Glutamatergic neuron (in vitro differentiated cells): ENCODE results near the gene SMC6. TPM values are rescaled to one million over a fixed set of nuclear protein-coding genes. Genes with fewer than 3 reads are reported as not detected.

ENCODE experiments used
- DNase-seq: peaks from one replicate; pipeline ENCODE4 v3.0.0; 2022
- H3K27ac Mint-ChIP-seq: one replicate; pipeline ENCODE4 v1.8.0; 2020; ENCODE audit warnings: mild to moderate bottlenecking, mixed read lengths, inconsistent platforms; ENCODE audit not compliant: unreplicated experiment
- H3K27me3 Mint-ChIP-seq: one replicate; pipeline ENCODE4 v1.8.0; 2020; ENCODE audit warnings: mild to moderate bottlenecking, moderate library complexity, mixed read lengths, inconsistent platforms; ENCODE audit not compliant: unreplicated experiment
- H3K36me3 Mint-ChIP-seq: one replicate; pipeline ENCODE4 v1.8.0; 2020; ENCODE audit warnings: mild to moderate bottlenecking, mixed read lengths, inconsistent platforms; ENCODE audit not compliant: unreplicated experiment
- H3K4me1 Mint-ChIP-seq: one replicate; pipeline ENCODE4 v1.8.0; 2020; ENCODE audit warnings: mild to moderate bottlenecking, low read depth, mixed read lengths, inconsistent platforms; ENCODE audit not compliant: unreplicated experiment
- H3K4me3 Mint-ChIP-seq: one replicate; pipeline ENCODE4 v1.8.0; 2020; ENCODE audit warnings: mild to moderate bottlenecking, mixed read lengths, inconsistent platforms; ENCODE audit not compliant: unreplicated experiment
- H3K9me3 Mint-ChIP-seq: one replicate; pipeline ENCODE4 v1.8.0; 2020; ENCODE audit warnings: mild to moderate bottlenecking, moderate library complexity, mixed read lengths, inconsistent platforms; ENCODE audit not compliant: unreplicated experiment
- total RNA-seq: library from RNA; stranded (reverse); fragmentation: NEBNext Ultra II Directional; extraction: Animal tissue kit (Norgen Biotek cat#: 25700); gene quantifications from one replicate; pipeline ENCODE4 v1.2.1, GENCODE V29; 2021; ENCODE audit not compliant: unreplicated experiment
- TF ChIP-seq, protein P1 (sequence below): fragments of 200-600 bp; sonication (generic); IDR thresholded peaks from one replicate; pipeline ENCODE4 v1.5.0; 2021; ENCODE audit not compliant: partially characterized antibody, unreplicated experiment

Gene SMC6
- total RNA-seq, 1 donor from 2014 or later: 61.4 TPM

DNA sequence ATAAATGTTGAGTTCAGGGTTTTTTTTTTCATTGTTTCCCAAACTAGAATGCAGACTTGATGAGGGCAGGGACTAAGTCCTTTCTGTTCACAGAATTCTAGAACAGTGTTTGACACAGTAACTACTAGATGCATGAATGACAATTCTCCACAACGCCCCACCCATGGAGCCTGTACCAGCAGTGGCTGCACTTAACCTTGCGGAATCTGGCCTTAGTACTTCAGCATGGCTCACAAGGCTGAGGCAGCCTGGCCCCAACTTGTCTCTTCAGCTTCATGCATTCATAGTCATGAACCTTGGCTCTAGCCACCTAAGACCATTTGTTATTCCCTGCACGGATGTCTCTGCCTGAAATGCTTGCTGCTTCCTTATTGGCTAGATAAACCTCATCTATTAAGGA is 33.1 kb upstream of the SMC6 start:
- no peak for DNase-seq
- Mint-ChIP-seq H3K36me3 (no peaks in the 10 kb centered on the region), H3K27ac (no peak overlapping the region)

DNA sequence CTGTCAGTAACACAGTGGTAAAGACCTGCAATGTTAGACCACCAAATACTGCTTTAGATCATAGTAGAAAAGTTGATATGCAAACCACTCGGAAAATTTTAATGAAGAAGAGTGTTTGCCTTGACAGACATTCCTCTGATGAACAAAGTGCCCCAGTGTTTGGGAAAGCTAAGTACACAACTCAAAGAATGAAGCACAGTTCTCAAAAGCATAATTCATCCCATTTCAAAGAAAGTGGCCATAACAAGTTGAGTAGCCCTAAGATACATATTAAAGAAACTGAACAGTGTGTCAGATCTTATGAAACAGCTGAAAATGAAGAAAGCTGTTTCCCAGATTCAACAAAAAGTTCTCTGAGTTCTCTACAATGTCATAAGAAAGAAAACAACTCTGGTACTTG is 27.9 kb upstream of the SMC6 start:
- Mint-ChIP-seq H3K9me3 (no peaks in the 10 kb centered on the region), H3K36me3 (no peaks in the 10 kb centered on the region), H3K27ac (no peak overlapping the region), H3K27me3 (no peaks in the 10 kb centered on the region), H3K4me3 (no peak overlapping the region), H3K4me1 (no peaks in the 10 kb centered on the region)
- no peak for DNase-seq
- TF ChIP-seq, protein P1, sequence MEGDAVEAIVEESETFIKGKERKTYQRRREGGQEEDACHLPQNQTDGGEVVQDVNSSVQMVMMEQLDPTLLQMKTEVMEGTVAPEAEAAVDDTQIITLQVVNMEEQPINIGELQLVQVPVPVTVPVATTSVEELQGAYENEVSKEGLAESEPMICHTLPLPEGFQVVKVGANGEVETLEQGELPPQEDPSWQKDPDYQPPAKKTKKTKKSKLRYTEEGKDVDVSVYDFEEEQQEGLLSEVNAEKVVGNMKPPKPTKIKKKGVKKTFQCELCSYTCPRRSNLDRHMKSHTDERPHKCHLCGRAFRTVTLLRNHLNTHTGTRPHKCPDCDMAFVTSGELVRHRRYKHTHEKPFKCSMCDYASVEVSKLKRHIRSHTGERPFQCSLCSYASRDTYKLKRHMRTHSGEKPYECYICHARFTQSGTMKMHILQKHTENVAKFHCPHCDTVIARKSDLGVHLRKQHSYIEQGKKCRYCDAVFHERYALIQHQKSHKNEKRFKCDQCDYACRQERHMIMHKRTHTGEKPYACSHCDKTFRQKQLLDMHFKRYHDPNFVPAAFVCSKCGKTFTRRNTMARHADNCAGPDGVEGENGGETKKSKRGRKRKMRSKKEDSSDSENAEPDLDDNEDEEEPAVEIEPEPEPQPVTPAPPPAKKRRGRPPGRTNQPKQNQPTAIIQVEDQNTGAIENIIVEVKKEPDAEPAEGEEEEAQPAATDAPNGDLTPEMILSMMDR: no peak

More for the DNA sequence above, 33.1 kb upstream of the SMC6 start:
- Mint-ChIP-seq H3K9me3 (no peaks in the 10 kb centered on the region), H3K27me3 (no peaks in the 10 kb centered on the region), H3K4me3 (no peak overlapping the region), H3K4me1 (peaks cover 6% of the 10 kb centered on the region)
- TF ChIP-seq, protein P1: no peak

DNA sequence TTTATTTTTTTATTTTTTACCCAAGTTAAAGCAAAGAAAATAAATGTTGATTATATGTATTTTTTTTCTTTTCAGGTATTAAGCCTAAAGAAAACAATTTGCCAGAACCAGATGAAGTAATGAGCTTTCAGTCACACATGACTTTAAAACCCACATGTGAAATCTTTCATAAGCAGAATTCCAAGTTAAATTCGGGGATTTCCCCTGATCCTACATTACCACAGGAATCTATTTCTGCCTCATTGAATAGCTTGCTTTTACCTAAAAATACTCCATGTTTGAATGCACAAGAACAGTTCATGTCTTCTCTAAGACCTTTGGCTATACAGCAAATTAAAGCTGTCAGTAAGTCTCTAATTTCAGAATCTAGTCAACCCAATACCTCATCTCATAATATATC is 26.9 kb upstream of the SMC6 start:
- Mint-ChIP-seq H3K27ac (no peak overlapping the region), H3K36me3 (no peaks in the 10 kb centered on the region)

DNA sequence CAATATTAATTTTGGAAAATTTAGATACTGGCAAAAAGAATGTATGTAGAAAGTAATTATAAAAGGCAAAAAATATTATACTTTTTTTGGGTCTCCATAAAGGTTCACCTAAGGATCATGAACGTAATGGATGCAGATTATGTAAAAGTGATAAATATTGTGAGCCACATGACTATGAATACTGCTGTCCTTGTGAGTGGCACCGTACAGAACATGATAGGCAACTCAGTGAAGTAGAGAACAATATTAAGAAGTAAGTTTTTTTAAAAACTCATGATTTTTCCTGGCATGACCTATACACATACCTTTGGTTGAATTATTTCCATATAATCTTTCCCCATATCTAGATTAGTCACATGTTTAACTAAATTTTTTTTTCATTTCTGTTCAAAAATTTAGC is 18.9 kb upstream of the SMC6 start:
- DNase-seq: no peak
- no peaks in the 10 kb centered on the region for H3K36me3 Mint-ChIP-seq
- H3K4me1 Mint-ChIP-seq: no peaks in the 10 kb centered on the region
- H3K9me3 Mint-ChIP-seq: no peaks in the 10 kb centered on the region
- H3K27me3 Mint-ChIP-seq: peaks cover 1% of the 10 kb centered on the region
- no peak overlapping the region for H3K4me3 Mint-ChIP-seq
- TF ChIP-seq, protein P1: no peak
- no peak overlapping the region for H3K27ac Mint-ChIP-seq

More for the DNA sequence above, 26.9 kb upstream of the SMC6 start:
- DNase-seq: no peak
- Mint-ChIP-seq H3K27me3 (no peaks in the 10 kb centered on the region), H3K9me3 (no peaks in the 10 kb centered on the region), H3K4me3 (no peak overlapping the region), H3K4me1 (no peaks in the 10 kb centered on the region)
- TF ChIP-seq, protein P1: no peak

DNA sequence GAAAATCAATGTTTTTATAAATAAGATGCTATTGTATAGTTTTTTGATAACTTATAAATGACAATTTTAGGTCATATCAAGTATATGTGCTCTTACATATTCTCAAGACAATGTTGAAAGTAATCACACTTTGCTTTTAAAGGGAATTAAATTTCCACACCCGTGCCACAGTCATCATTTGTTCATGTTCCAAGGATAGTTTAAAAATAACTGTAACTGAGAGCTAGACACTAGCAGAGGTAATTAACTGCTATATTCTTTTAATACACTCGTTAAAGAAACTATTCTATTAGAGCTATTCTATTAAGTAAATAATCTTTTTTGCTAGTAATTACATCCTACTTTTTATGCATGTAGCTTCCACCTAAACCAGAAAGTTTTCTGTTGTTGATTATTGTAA is 18.3 kb upstream of the SMC6 start:
- Mint-ChIP-seq H3K27ac (no peak overlapping the region), H3K4me1 (no peaks in the 10 kb centered on the region), H3K27me3 (peaks cover 1% of the 10 kb centered on the region), H3K9me3 (no peaks in the 10 kb centered on the region), H3K36me3 (no peaks in the 10 kb centered on the region), H3K4me3 (no peak overlapping the region)
- TF ChIP-seq, protein P1: no peak
- DNase-seq: no peak
